Non-pigmented ciliary epithelial cell (primary cell): ENCODE data around the gene IL23R.
A peak's percentile ranks its signal among the peaks of the same experiment; 100 is the strongest.
"Not testable (repeated sequence)": the region's sequence is repeated elsewhere in the genome, so short reads cannot be mapped to it uniquely, and the experiment has no call there.

ENCODE experiments used
- DNase-seq: peaks from one replicate; pipeline ENCODE4 v3.0.0-alpha.2; 2010; ENCODE audit warnings: low read depth

The IL23R gene

GRCh38 chr1:67166196-67166595 is at the start of gene IL23R:
IL23R (plus strand) TSS chr1:67166454; CDS start chr1:67168121, 1,667 bp downstream.
- no peak for DNase-seq

- no peak for DNase-seq
Measured at GRCh38 chr1:67118191-67118590, 48.1 kb upstream of the IL23R start.

- DNase-seq = no peak
Measured at GRCh38 chr1:67118646-67119045, 47.6 kb upstream of the IL23R start.

- DNase-seq = no peak
Measured at GRCh38 chr1:67120855-67121619, 45.2 kb upstream of the IL23R start.

GRCh38 chr1:67124455-67124854 is 41.8 kb upstream of the IL23R start:
- DNase-seq = no peak

- no peak for DNase-seq
Measured at GRCh38 chr1:67126111-67126746, 40.0 kb upstream of the IL23R start.

- DNase-seq = no peak
Measured at GRCh38 chr1:67126974-67127373, 39.3 kb upstream of the IL23R start.

- no peak for DNase-seq
Measured at GRCh38 chr1:67130673-67131072, 35.6 kb upstream of the IL23R start.

GRCh38 chr1:67133177-67133576 is 33.1 kb upstream of the IL23R start:
- no peak for DNase-seq

- no peak for DNase-seq
Measured at GRCh38 chr1:67134695-67135094, 31.6 kb upstream of the IL23R start, which contains the start of gene C1orf141. C1orf141 (minus strand) TSS chr1:67134970; CDS start chr1:67127240, 7,730 bp downstream.

- DNase-seq = peak; percentile 61
Measured at GRCh38 chr1:67135354-67135753, 30.9 kb upstream of the IL23R start.

GRCh38 chr1:67137307-67137753 is 28.9 kb upstream of the IL23R start:
- DNase-seq = no peak

- no peak for DNase-seq
Measured at GRCh38 chr1:67138813-67139499, 27.3 kb upstream of the IL23R start.

- no peak for DNase-seq
Measured at GRCh38 chr1:67140460-67140859, 25.8 kb upstream of the IL23R start.

GRCh38 chr1:67141832-67142231 is 24.4 kb upstream of the IL23R start:
- DNase-seq = not testable (repeated sequence)

GRCh38 chr1:67142931-67143330 is 23.3 kb upstream of the IL23R start:
- no peak for DNase-seq

- DNase-seq = no peak
Measured at GRCh38 chr1:67143966-67144365, 22.3 kb upstream of the IL23R start.

- no peak for DNase-seq
Measured at GRCh38 chr1:67144696-67145095, 21.6 kb upstream of the IL23R start.

- DNase-seq = no peak
Measured at GRCh38 chr1:67146101-67146500, 20.2 kb upstream of the IL23R start.

GRCh38 chr1:67146539-67146938 is 19.7 kb upstream of the IL23R start:
- no peak for DNase-seq

GRCh38 chr1:67147973-67148372 is 18.3 kb upstream of the IL23R start:
- not testable (repeated sequence) for DNase-seq

- no peak for DNase-seq
Measured at GRCh38 chr1:67148516-67149178, 17.6 kb upstream of the IL23R start.
